CD14-positive monocyte (primary cell): ENCODE results near the gene SFXN4. TPM values are rescaled to one million over a fixed set of nuclear protein-coding genes. Genes with fewer than 3 reads are reported as not detected.

Experiments
- DNase-seq, 3 donors: peaks; one replicate each; pipeline ENCODE4 v3.0.0-alpha.2; 2011 to 2022
- H2AFZ ChIP-seq: 2 replicates; pipeline ENCODE4 v1.6.0; 2012; ENCODE audit warnings: mild to moderate bottlenecking, low read depth, low read length, inconsistent platforms; ENCODE audit not compliant: insufficient read depth, poor library complexity, severe bottlenecking
- H3K27ac ChIP-seq, 2 donors: 1 replicate in 1 of 2; 2 replicates in 1 of 2; pipeline ENCODE4 v1.5.1; 2012 to 2013; ENCODE audit warnings: low read length in 2 of 2, control low read depth in 1 of 2, inconsistent platforms in 1 of 2, low read depth in 1 of 2, mild to moderate bottlenecking in 1 of 2
- H3K27me3 ChIP-seq, 2 donors: one replicate each; pipeline versions ENCODE4 v1.6.0 to v1.6.1; 2011 to 2013; ENCODE audit warnings: low read length in 2 of 2; ENCODE audit not compliant: control insufficient read depth in 2 of 2, insufficient read depth in 2 of 2
- H3K36me3 ChIP-seq, 2 donors: replicated peaks in 1 of 2; 1 replicate in 1 of 2; 2 replicates in 1 of 2; pipeline versions ENCODE4 v1.5.1 to v1.6.1; 2012 to 2013; ENCODE audit warnings: low read length in 2 of 2, control low read depth in 1 of 2, inconsistent platforms in 1 of 2, mild to moderate bottlenecking in 1 of 2; ENCODE audit not compliant: insufficient read depth in 2 of 2, control insufficient read depth in 1 of 2
- H3K4me1 ChIP-seq, 2 donors: 1 replicate in 1 of 2; 2 replicates in 1 of 2; pipeline versions ENCODE4 v1.5.1 to v1.6.1; 2012 to 2013; ENCODE audit warnings: low read length in 2 of 2, control low read depth in 1 of 2, inconsistent platforms in 1 of 2, mild to moderate bottlenecking in 1 of 2, moderate library complexity in 1 of 2; ENCODE audit not compliant: insufficient read depth in 2 of 2, control insufficient read depth in 1 of 2
- H3K4me2 ChIP-seq: replicated peaks from 2 replicates; pipeline ENCODE3; 2012; ENCODE audit warnings: low read length, moderate library complexity, mild to moderate bottlenecking; ENCODE audit not compliant: poor library complexity, severe bottlenecking; ENCODE audit errors: extremely low read depth
- H3K4me3 ChIP-seq, 3 experiments: fragments of 200-600 bp in 1 of 3; sonication (generic) in 1 of 3; replicated peaks in 1 of 3; 1 replicate in 2 of 3; 2 replicates in 1 of 3; pipeline ENCODE4 v1.5.1; 2011 to 2013; ENCODE audit warnings: low read length in 3 of 3, mild to moderate bottlenecking in 3 of 3, control low read depth in 2 of 3, low read depth in 2 of 3, inconsistent platforms in 1 of 3, moderate library complexity in 1 of 3
- H3K79me2 ChIP-seq: 2 replicates; pipeline ENCODE4 v1.6.0; 2012; ENCODE audit warnings: mild to moderate bottlenecking, control low read depth, inconsistent platforms, low read length, moderate library complexity; ENCODE audit not compliant: insufficient read depth
- H3K9ac ChIP-seq: 2 replicates; pipeline ENCODE4 v1.6.0; 2017; ENCODE audit warnings: low read length, mild to moderate bottlenecking; ENCODE audit not compliant: insufficient read depth, poor library complexity, severe bottlenecking
- H3K9me3 ChIP-seq, 2 donors: replicated peaks in 1 of 2; 1 replicate in 1 of 2; 2 replicates in 1 of 2; pipeline versions ENCODE4 v1.5.1 to v1.6.1; 2012 to 2013; ENCODE audit warnings: low read length in 2 of 2, control low read depth in 1 of 2; ENCODE audit not compliant: control insufficient read depth in 1 of 2, insufficient read depth in 1 of 2
- H4K20me1 ChIP-seq: 2 replicates; pipeline ENCODE4 v1.6.0; 2012; ENCODE audit warnings: mild to moderate bottlenecking, low read length, control low read depth, moderate library complexity; ENCODE audit not compliant: insufficient read depth
- H3K27ac Mint-ChIP-seq, 7 donors: one replicate each; pipeline ENCODE4 v1.8.0; 2020; ENCODE audit warnings: mild to moderate bottlenecking in 7 of 7, mixed read lengths in 7 of 7, moderate library complexity in 6 of 7, inconsistent platforms in 2 of 7
- H3K27me3 Mint-ChIP-seq, 3 donors: one replicate each; pipeline ENCODE4 v1.8.0; 2021 to 2022; ENCODE audit warnings: low read depth in 3 of 3, mild to moderate bottlenecking in 3 of 3, mixed read lengths in 3 of 3, moderate library complexity in 3 of 3, inconsistent platforms in 1 of 3
- H3K36me3 Mint-ChIP-seq, 2 donors: one replicate each; pipeline ENCODE4 v1.8.0; 2020; ENCODE audit warnings: mixed read lengths in 2 of 2, inconsistent platforms in 1 of 2, mild to moderate bottlenecking in 1 of 2
- H3K4me1 Mint-ChIP-seq: one replicate; pipeline ENCODE4 v1.8.0; 2020; ENCODE audit warnings: mild to moderate bottlenecking, mixed read lengths
- H3K4me3 Mint-ChIP-seq, 2 donors: one replicate each; pipeline ENCODE4 v1.8.0; 2020; ENCODE audit warnings: mild to moderate bottlenecking in 2 of 2, mixed read lengths in 2 of 2, moderate library complexity in 1 of 2
- H3K9me3 Mint-ChIP-seq, 7 donors: one replicate each; pipeline ENCODE4 v1.8.0; 2020 to 2022; ENCODE audit warnings: mixed read lengths in 7 of 7, mild to moderate bottlenecking in 6 of 7, moderate library complexity in 6 of 7, inconsistent platforms in 2 of 7
- WGBS: methylation state at CpG from one replicate; pipeline ENCODE4 v1.1.5; 2013; ENCODE audit warnings: missing lambda C conversion rate; ENCODE audit not compliant: insufficient coverage; 5-methylcytosine and 5-hydroxymethylcytosine counted together
- intact Hi-C, 2 donors: fragments of 100-400 bp; cut with micrococcal nuclease; formaldehyde crosslinking; loops; one replicate each; pipeline versions ENCODE4 v1.15.0 to v1.15.1; 2023
- polyA plus RNA-seq, 3 donors: library from polyadenylated mRNA; depleted of rRNA in 1 of 3; unstranded in 2 of 3; stranded (reverse) in 1 of 3; fragments of 300-500 nt in 2 of 3; fragments of >200 nt in 1 of 3; fragmentation: Illumina TruSeq in 2 of 3; gene quantifications; 1 replicate in 2 of 3; 2 replicates in 1 of 3; pipeline ENCODE4 v1.2.3, GENCODE V29; 2012 to 2021
- TF ChIP-seq, protein P1 (sequence below): fragments of 200-600 bp; IDR thresholded peaks from one replicate; pipeline ENCODE4 v1.8.0; 2022; ENCODE audit warnings: antibody characterized with exemption, mild to moderate bottlenecking

SFXN4 gene
- polyA plus RNA-seq, 3 donors, result 8.3 to 20.4 (median 18.3) TPM

- peak overlapping the region; percentile 8 for H3K4me2 ChIP-seq
- peak overlapping the region in 3 of 7 donors; percentile 42 to 59 (median 58) for H3K27ac Mint-ChIP-seq
- intact Hi-C loops, result no loop called here
- no peaks in the 10 kb centered on the region for H3K27me3 ChIP-seq
- peaks cover 0 to 4% of the 10 kb centered on the region in 2 donors for H3K36me3 ChIP-seq
- peaks cover 3 to 16% (median 16%) of the 10 kb centered on the region in 3 donors for H3K27me3 Mint-ChIP-seq
- H3K9ac ChIP-seq, result no peak overlapping the region
- H3K4me1 ChIP-seq, result peaks cover 45 to 61% of the 10 kb centered on the region in 2 donors
- DNase-seq, result no peak
- WGBS, result 19% methylated on average over 7 of the region's 12 CpGs
- peaks cover 0 to 1% (median 0%) of the 10 kb centered on the region in 7 donors for H3K9me3 Mint-ChIP-seq
- TF ChIP-seq, protein P1, sequence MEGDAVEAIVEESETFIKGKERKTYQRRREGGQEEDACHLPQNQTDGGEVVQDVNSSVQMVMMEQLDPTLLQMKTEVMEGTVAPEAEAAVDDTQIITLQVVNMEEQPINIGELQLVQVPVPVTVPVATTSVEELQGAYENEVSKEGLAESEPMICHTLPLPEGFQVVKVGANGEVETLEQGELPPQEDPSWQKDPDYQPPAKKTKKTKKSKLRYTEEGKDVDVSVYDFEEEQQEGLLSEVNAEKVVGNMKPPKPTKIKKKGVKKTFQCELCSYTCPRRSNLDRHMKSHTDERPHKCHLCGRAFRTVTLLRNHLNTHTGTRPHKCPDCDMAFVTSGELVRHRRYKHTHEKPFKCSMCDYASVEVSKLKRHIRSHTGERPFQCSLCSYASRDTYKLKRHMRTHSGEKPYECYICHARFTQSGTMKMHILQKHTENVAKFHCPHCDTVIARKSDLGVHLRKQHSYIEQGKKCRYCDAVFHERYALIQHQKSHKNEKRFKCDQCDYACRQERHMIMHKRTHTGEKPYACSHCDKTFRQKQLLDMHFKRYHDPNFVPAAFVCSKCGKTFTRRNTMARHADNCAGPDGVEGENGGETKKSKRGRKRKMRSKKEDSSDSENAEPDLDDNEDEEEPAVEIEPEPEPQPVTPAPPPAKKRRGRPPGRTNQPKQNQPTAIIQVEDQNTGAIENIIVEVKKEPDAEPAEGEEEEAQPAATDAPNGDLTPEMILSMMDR, result no peak
- peak overlapping the region; percentile 7 for H2AFZ ChIP-seq
- H3K79me2 ChIP-seq, result peaks cover 18% of the 10 kb centered on the region
- peaks cover 60% of the 10 kb centered on the region for H3K4me1 Mint-ChIP-seq
- H3K4me3 Mint-ChIP-seq, result peak overlapping the region in 1 of 2 donors; percentile 31
- no peaks in the 10 kb centered on the region for H4K20me1 ChIP-seq
- H3K36me3 Mint-ChIP-seq, result peaks cover 6 to 7% of the 10 kb centered on the region in 2 donors
- no peak overlapping the region for H3K4me3 ChIP-seq
- H3K27ac ChIP-seq, result no peak overlapping the region
- H3K9me3 ChIP-seq, result no peaks in the 10 kb centered on the region
Measured at GRCh38 chr10:119211625-119212441, 46.3 kb upstream of the SFXN4 start.

- Mint-ChIP-seq H3K27me3 (peaks cover 3 to 16% (median 16%) of the 10 kb centered on the region in 3 donors), H3K9me3 (peaks cover 0 to 1% (median 0%) of the 10 kb centered on the region in 7 donors), H3K36me3 (peaks cover 6 to 7% of the 10 kb centered on the region in 2 donors), H3K27ac (peak overlapping the region in 1 of 7 donors; percentile 42), H3K4me1 (peaks cover 64% of the 10 kb centered on the region), H3K4me3 (no peak overlapping the region)
- Histone ChIP-seq H3K4me2 (no peak overlapping the region), H3K27me3 (no peaks in the 10 kb centered on the region), H2AFZ (no peak overlapping the region), H3K79me2 (peaks cover 16% of the 10 kb centered on the region), H4K20me1 (no peaks in the 10 kb centered on the region), H3K27ac (no peak overlapping the region), H3K9me3 (no peaks in the 10 kb centered on the region), H3K9ac (no peak overlapping the region), H3K4me3 (no peak overlapping the region), H3K36me3 (peaks cover 0 to 4% of the 10 kb centered on the region in 2 donors), H3K4me1 (peaks cover 48 to 67% of the 10 kb centered on the region in 2 donors)
- intact Hi-C loops, result no loop called here
- no CpG with 5 or more reads among the region's 3 CpGs for WGBS
- TF ChIP-seq, protein P1, result no peak
- DNase-seq, result no peak
Measured at GRCh38 chr10:119211176-119211575, 45.7 kb upstream of the SFXN4 start.
